ENCODE measurements around the gene ASB6. TPM values are rescaled to one million over a fixed set of nuclear protein-coding genes. Genes with fewer than 3 reads are reported as not detected.

Gene ASB6
- total RNA-seq, 6 experiments from 2014 or later, result 4.5 to 9.5 (median 5.4) TPM

DNA sequence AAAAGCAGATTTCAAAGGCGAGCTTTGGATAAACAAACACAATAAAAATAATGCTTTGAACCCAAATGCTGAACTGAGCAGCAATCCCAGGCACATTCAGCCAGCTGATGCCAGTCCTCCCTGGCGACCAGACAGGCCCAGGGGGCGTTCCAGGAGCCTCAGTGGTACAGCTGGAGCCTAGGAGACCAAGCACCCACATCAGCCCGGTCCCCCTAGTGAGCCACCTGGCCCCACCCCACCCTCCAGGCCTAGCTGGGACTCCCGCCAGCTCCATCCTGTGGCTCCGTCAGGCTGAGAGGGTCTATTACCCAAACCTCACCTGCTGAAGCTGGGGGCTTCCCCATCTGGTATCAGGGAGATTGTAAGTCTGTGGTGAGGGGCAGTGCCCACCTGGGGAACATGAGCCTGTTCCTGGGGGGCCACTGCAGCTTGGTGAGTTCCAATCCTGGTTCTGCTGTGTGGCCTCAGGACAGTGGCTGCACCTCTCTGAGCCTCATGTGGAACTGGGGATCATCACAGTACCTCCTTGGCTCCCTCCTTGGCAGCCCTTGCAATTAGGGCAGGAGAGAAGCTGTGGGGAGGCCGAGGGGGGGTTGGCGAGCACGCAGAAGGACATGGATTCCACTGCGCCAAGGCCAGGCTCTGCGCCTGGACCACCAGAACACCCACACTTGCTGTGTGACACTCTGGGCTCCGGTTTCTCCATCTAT, 37.7 kb downstream of the ASB6 start:
- ATAC-seq (no peak), DNase-seq (no peak)
- Histone ChIP-seq H3K4me1 (peaks cover 0 to 20% (median 7%) of the 10 kb centered on the region in 4 donors), H3K27me3 (no peaks in the 10 kb centered on the region), H3K27ac (no peak overlapping the region), H3K9me3 (no peaks in the 10 kb centered on the region), H3K36me3 (no peaks in the 10 kb centered on the region), H3K4me3 (no peak overlapping the region)
- WGBS (ENCODE audit: insufficient coverage, low coverage, low lambda C conversion rate, missing lambda C conversion rate), result 67% methylated on average over 1 of the region's 12 CpGs
- TF ChIP-seq, protein P1, sequence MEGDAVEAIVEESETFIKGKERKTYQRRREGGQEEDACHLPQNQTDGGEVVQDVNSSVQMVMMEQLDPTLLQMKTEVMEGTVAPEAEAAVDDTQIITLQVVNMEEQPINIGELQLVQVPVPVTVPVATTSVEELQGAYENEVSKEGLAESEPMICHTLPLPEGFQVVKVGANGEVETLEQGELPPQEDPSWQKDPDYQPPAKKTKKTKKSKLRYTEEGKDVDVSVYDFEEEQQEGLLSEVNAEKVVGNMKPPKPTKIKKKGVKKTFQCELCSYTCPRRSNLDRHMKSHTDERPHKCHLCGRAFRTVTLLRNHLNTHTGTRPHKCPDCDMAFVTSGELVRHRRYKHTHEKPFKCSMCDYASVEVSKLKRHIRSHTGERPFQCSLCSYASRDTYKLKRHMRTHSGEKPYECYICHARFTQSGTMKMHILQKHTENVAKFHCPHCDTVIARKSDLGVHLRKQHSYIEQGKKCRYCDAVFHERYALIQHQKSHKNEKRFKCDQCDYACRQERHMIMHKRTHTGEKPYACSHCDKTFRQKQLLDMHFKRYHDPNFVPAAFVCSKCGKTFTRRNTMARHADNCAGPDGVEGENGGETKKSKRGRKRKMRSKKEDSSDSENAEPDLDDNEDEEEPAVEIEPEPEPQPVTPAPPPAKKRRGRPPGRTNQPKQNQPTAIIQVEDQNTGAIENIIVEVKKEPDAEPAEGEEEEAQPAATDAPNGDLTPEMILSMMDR (IDR thresholded peaks at IDR 0.05), result no peak
- TF ChIP-seq POLR2A (IDR thresholded peaks at IDR 0.05), result no peak
- intact Hi-C loops (cut with DNase I), result loop anchor here (10.0 kb wide), 2 partner anchors 99 to 429 kb away; partner anchors contain the start of gene IER5L (in 1 of the 2)

DNA sequence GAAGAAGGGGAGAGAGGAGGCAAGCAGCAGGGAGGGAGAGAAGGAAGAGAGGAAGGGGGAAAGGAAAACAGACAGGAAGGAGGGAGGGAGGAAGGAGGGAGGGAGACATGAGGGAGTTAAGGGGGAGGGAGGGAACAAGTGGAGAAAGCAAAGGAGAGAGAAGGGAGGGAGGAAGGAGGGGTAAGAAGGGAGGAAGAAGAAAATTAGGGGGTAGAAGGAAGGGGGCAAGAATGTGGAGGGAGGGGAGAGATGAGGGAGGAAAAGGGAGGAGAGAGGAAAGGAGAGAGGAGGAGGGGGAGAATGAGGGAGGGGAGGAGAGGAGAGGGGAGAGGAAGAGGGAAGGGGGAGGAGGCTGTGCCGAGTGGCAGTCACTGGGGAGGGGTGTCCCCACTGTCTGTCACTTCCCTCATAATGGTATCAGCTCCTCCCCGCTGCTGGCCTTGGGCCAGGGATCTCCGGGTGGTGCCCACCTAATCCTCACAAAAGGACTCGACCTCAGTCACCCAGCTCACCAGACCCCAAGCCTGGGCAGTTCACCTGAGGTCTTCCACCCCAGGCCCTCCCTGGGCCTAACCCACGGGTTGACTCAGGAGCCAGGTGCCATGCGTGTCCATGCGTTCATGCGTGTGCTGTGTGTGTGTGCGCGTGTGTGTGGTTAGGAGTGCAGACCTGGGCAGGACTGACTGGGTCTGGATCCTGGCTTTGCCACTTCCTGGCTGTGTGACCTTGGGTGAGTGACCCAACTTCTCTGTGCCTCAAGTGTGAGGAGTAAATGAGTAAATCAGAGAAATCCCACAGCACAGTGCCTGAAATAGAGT, 39.1 kb downstream of the ASB6 start:
- no peak for TF ChIP-seq POLR2A (IDR thresholded peaks at IDR 0.05)
- TF ChIP-seq, protein P1 (IDR thresholded peaks at IDR 0.05), result no peak
- WGBS (ENCODE audit: insufficient coverage, low coverage, low lambda C conversion rate, missing lambda C conversion rate), result 50% methylated on average over 2 of the region's 10 CpGs
- no peak for ATAC-seq
- H3K4me3 ChIP-seq, result no peak overlapping the region
- peaks cover 0 to 18% (median 7%) of the 10 kb centered on the region in 4 donors for H3K4me1 ChIP-seq
- H3K36me3 ChIP-seq, result no peaks in the 10 kb centered on the region
- H3K9me3 ChIP-seq, result no peaks in the 10 kb centered on the region
- intact Hi-C loops (cut with DNase I), result loop anchor here (10.0 kb wide), 2 partner anchors 98 to 428 kb away; partner anchors contain the start of gene IER5L (in 1 of the 2)
- H3K27me3 ChIP-seq, result no peaks in the 10 kb centered on the region
- no peak for DNase-seq
- H3K27ac ChIP-seq, result no peak overlapping the region

DNA sequence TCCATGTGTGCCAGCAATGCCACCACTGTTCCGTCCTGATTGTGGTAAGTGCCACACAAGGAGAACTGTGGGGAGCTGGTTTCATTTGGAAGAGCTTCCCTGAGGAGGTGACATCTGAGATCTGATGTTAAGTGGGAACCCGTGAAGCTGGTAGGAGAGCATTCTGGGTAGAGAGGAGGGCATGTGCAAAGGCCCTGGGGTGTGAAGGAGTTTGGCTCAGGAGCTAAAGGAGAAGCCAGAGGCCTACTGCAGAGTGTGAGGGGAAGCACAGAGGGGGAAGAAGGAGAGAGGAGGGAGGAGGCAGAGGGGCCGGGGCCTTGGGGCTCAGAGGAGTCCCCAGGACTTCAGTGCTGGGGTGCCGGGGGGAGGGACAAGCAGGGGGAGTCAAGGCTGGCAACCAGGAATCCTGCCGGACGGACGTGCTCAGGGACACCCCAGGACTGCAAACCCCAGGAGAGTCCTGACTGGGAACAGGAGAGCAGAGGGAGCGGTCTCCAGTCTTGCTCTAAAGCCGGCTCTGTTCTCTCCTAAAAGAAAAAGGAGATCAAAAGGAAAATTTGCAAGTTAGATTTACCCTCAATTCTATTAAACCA, 40.8 kb downstream of the ASB6 start:
- intact Hi-C loops (cut with DNase I), result loop anchor here (10.0 kb wide), 2 partner anchors 96 to 426 kb away; partner anchors contain the start of gene IER5L (in 1 of the 2)
- H3K4me3 ChIP-seq, result no peak overlapping the region
- H3K27me3 ChIP-seq, result no peaks in the 10 kb centered on the region
- no peak for DNase-seq
- H3K36me3 ChIP-seq, result no peaks in the 10 kb centered on the region
- H3K4me1 ChIP-seq, result peaks cover 0 to 12% (median 1%) of the 10 kb centered on the region in 4 donors
- H3K9me3 ChIP-seq, result no peaks in the 10 kb centered on the region
- H3K27ac ChIP-seq, result no peak overlapping the region
- ATAC-seq, result no peak
- 87% methylated on average over 9 of the region's 9 CpGs for WGBS (ENCODE audit: insufficient coverage, low coverage, low lambda C conversion rate, missing lambda C conversion rate)
- no peak for TF ChIP-seq POLR2A (IDR thresholded peaks at IDR 0.05)
- TF ChIP-seq, protein P1 (IDR thresholded peaks at IDR 0.05), result no peak

DNA sequence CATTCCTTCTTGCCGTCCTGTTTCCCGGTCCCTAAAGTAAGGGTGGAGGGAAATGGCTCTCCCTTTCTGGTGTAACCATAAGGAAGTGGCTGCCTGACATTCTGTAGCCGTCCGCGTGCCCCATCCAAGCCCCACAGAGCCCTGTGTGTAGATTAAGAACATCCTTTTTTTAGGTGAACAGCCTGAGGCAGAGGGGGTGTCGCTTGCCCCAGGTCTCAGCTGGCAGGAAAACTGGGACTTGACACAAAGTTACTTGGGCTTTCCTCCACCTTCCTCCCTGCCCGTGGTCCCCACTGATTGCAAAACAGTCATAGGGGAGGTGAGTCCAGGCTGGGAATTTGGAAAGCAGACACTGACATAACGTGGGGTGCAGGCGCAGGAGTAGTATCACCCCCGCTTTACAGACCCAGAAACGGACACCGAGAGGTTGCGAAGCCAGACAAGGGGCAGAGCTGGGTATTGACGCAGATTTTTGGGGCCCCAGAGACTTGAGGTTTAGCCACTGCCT, 43.8 kb downstream of the ASB6 start:
- H3K9me3 ChIP-seq, result no peaks in the 10 kb centered on the region
- H3K4me3 ChIP-seq, result peak overlapping the region in 1 of 3 donors; percentile 23
- no peaks in the 10 kb centered on the region for H3K36me3 ChIP-seq
- intact Hi-C loops (cut with DNase I), result no loop called here
- WGBS (ENCODE audit: insufficient coverage, low coverage, low lambda C conversion rate, missing lambda C conversion rate), result 81% methylated on average over 6 of the region's 14 CpGs
- no peak for DNase-seq
- ATAC-seq, result no peak
- TF ChIP-seq, protein P1 (IDR thresholded peaks at IDR 0.05), result no peak
- no peak for TF ChIP-seq POLR2A (IDR thresholded peaks at IDR 0.05)
- no peak overlapping the region for H3K27ac ChIP-seq
- H3K4me1 ChIP-seq, result peaks cover 0 to 6% (median 0%) of the 10 kb centered on the region in 4 donors
- H3K27me3 ChIP-seq, result no peaks in the 10 kb centered on the region

Measured in right lobe of liver (tissue), 6 donors.